Measurements from ENCODE around the gene DAGLA. TPM values are rescaled to one million over a fixed set of nuclear protein-coding genes. Genes with fewer than 3 reads are reported as not detected.

The DAGLA gene
- total RNA-seq, 1 experiment from 2014 or later, result 10.9 TPM

DNA sequence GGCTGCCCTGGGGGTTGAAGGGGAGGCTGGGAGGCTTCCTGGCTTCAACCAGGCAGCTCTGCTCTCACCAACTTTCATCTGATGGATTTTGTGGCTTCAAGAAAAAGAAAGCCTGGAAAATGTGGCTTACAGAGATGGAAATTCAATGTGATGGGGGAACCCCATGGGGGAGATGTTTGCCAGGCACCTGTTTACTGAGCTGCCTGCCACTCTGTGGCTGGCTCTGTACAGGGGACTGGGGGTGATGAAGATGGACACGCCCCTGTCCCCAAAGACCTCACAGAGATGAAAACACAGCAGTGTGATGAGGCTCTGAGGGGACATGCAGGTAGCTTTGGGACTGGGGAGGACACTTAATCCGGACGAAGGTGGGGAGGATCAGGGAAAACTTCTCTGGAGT, 102.1 kb downstream of the DAGLA start:
- Histone ChIP-seq H3K27ac (ENCODE audit: low read depth, low read length, poor library complexity, severe bottlenecking) (no peak overlapping the region), H3K9me3 (ENCODE audit: low read depth, low read length, poor library complexity, severe bottlenecking) (no peaks in the 10 kb centered on the region), H3K36me3 (ENCODE audit: insufficient read depth, low read length, poor library complexity, severe bottlenecking) (peaks cover 28% of the 10 kb centered on the region), H3K27me3 (replicated peaks; ENCODE audit: insufficient read depth, low read depth, low read length, poor library complexity) (no peaks in the 10 kb centered on the region), H3K4me1 (ENCODE audit: insufficient read depth, low read length, poor library complexity, severe bottlenecking) (peaks cover under 1% of the 10 kb centered on the region), H3K4me3 (ENCODE audit: low read depth, low read length, poor library complexity, severe bottlenecking) (no peak overlapping the region)
- CTCF ChIA-PET, result no interaction called here
- TF ChIP-seq CTCF (conservative IDR thresholded peaks at IDR 0.05; ENCODE audit: low read depth, low read length) (no peak), EZH2 (IDR thresholded peaks at IDR 0.05; ENCODE audit: borderline replicate concordance, low read depth, low read length, poor library complexity, severe bottlenecking) (no peak)
- BruUV-seq (replicated peaks), result no TSS peak
- intact Hi-C loops (cut with micrococcal nuclease; ENCODE audit: unreplicated experiment), result no loop called here
- POLR2A ChIA-PET (ENCODE audit: low non-redundant PET), result no interaction called here
- no peak for DNase-seq (ENCODE audit: low spot score)

DNA sequence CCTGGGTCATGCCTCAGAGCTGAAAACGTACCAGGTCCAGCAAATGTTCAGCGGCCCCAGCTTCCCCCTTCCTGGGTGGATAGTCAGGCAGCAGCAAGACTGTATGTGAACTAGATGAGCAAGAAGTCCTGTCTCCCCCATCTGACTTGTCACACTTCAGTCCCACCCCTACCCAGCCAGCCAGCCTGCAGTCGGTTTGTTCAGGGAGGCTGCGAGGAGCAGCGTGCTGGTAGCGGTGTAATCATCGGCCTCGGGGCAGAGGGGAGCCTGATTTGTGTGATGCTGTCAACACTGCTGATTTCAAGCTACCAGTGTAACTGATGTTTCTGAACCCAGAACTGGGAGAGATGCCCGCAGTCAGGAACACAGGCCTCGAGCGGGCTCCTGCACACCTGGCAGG, 102.7 kb downstream of the DAGLA start:
- BruUV-seq (replicated peaks), result no TSS peak
- Histone ChIP-seq H3K4me1 (ENCODE audit: insufficient read depth, low read length, poor library complexity, severe bottlenecking) (no peaks in the 10 kb centered on the region), H3K4me3 (ENCODE audit: low read depth, low read length, poor library complexity, severe bottlenecking) (no peak overlapping the region), H3K9me3 (ENCODE audit: low read depth, low read length, poor library complexity, severe bottlenecking) (no peaks in the 10 kb centered on the region), H3K27me3 (replicated peaks; ENCODE audit: insufficient read depth, low read depth, low read length, poor library complexity) (no peaks in the 10 kb centered on the region), H3K36me3 (ENCODE audit: insufficient read depth, low read length, poor library complexity, severe bottlenecking) (peaks cover 34% of the 10 kb centered on the region), H3K27ac (ENCODE audit: low read depth, low read length, poor library complexity, severe bottlenecking) (no peak overlapping the region)
- no peak for DNase-seq (ENCODE audit: low spot score)
- ChIA-PET POLR2A (ENCODE audit: low non-redundant PET) (no interaction called here), CTCF (no interaction called here)
- intact Hi-C loops (cut with micrococcal nuclease; ENCODE audit: unreplicated experiment), result no loop called here
- TF ChIP-seq EZH2 (IDR thresholded peaks at IDR 0.05; ENCODE audit: borderline replicate concordance, low read depth, low read length, poor library complexity, severe bottlenecking), result no peak
- TF ChIP-seq CTCF (conservative IDR thresholded peaks at IDR 0.05; ENCODE audit: low read depth, low read length), result no peak

- TF ChIP-seq EZH2 (IDR thresholded peaks at IDR 0.05; ENCODE audit: borderline replicate concordance, low read depth, low read length, poor library complexity, severe bottlenecking) (no peak), CTCF (conservative IDR thresholded peaks at IDR 0.05; ENCODE audit: low read depth, low read length) (no peak)
- no peak overlapping the region for H3K27ac ChIP-seq (ENCODE audit: low read depth, low read length, poor library complexity, severe bottlenecking)
- no peaks in the 10 kb centered on the region for H3K4me1 ChIP-seq (ENCODE audit: insufficient read depth, low read length, poor library complexity, severe bottlenecking)
- peaks cover 44% of the 10 kb centered on the region for H3K36me3 ChIP-seq (ENCODE audit: insufficient read depth, low read length, poor library complexity, severe bottlenecking)
- H3K9me3 ChIP-seq (ENCODE audit: low read depth, low read length, poor library complexity, severe bottlenecking), result no peaks in the 10 kb centered on the region
- H3K4me3 ChIP-seq (ENCODE audit: low read depth, low read length, poor library complexity, severe bottlenecking), result no peak overlapping the region
- no TSS peak for BruUV-seq (replicated peaks)
- ChIA-PET POLR2A (ENCODE audit: low non-redundant PET) (no interaction called here), CTCF (no interaction called here)
- no peaks in the 10 kb centered on the region for H3K27me3 ChIP-seq (replicated peaks; ENCODE audit: insufficient read depth, low read depth, low read length, poor library complexity)
- DNase-seq (ENCODE audit: low spot score), result no peak
- intact Hi-C loops (cut with micrococcal nuclease; ENCODE audit: unreplicated experiment), result no loop called here
These were observed 103.7 kb downstream of the DAGLA start for GRCh38 chr11:61783717-61784505.
